H9 (cell line): ENCODE results near the gene DYRK1B. TPM values are rescaled to one million over a fixed set of nuclear protein-coding genes. Genes with fewer than 3 reads are reported as not detected.
A peak's percentile ranks its signal among the peaks of the same experiment; 100 is the strongest.

Experiments used
- DNase-seq: peaks from one replicate; pipeline ENCODE4 v3.0.0-alpha.2; 2017
- H2AFZ ChIP-seq: one replicate; pipeline ENCODE4 v1.6.1; 2013; ENCODE audit warnings: mild to moderate bottlenecking, low read length, control low read depth, moderate library complexity
- H2AK5ac ChIP-seq: 2 replicates; pipeline ENCODE4 v1.6.1; 2013; ENCODE audit warnings: low read length, control low read depth, mixed read lengths; ENCODE audit not compliant: insufficient read length
- H2BK120ac ChIP-seq: one replicate; pipeline ENCODE4 v1.6.1; 2013; ENCODE audit warnings: low read depth, mild to moderate bottlenecking, low read length, control low read depth, inconsistent platforms; ENCODE audit not compliant: poor library complexity, severe bottlenecking
- H2BK12ac ChIP-seq: 2 replicates; pipeline ENCODE4 v1.6.1; 2013; ENCODE audit warnings: low read length, control low read depth, mixed read lengths, low read depth; ENCODE audit not compliant: insufficient read length
- H2BK15ac ChIP-seq: 2 replicates; pipeline ENCODE4 v1.6.1; 2013; ENCODE audit warnings: low read depth, low read length, control low read depth
- H2BK20ac ChIP-seq: one replicate; pipeline ENCODE4 v1.6.1; 2013; ENCODE audit warnings: low read depth, mild to moderate bottlenecking, low read length, control low read depth, inconsistent platforms; ENCODE audit not compliant: poor library complexity, severe bottlenecking
- H2BK5ac ChIP-seq: 2 replicates; pipeline ENCODE4 v1.6.1; 2013; ENCODE audit warnings: low read length, control low read depth, mixed read lengths; ENCODE audit not compliant: insufficient read length
- H3K14ac ChIP-seq: 2 replicates; pipeline ENCODE4 v1.6.1; 2013; ENCODE audit warnings: low read length, control low read depth; ENCODE audit not compliant: insufficient read depth
- H3K18ac ChIP-seq: 2 replicates; pipeline ENCODE4 v1.6.1; 2013; ENCODE audit warnings: low read depth, mild to moderate bottlenecking, mixed read lengths, low read length, control low read depth; ENCODE audit not compliant: insufficient read length
- H3K23ac ChIP-seq: 2 replicates; pipeline ENCODE4 v1.6.1; 2013; ENCODE audit warnings: low read length, control low read depth, mixed read lengths, low read depth; ENCODE audit not compliant: insufficient read length
- H3K23me2 ChIP-seq: 2 replicates; pipeline ENCODE4 v1.6.1; 2013; ENCODE audit warnings: low read depth, mild to moderate bottlenecking, mixed read lengths, low read length, control low read depth; ENCODE audit not compliant: insufficient read length, poor library complexity, severe bottlenecking
- H3K27ac ChIP-seq: 2 replicates; pipeline ENCODE4 v1.5.1; 2013; ENCODE audit warnings: low read length, control low read depth, mixed read lengths, low read depth; ENCODE audit not compliant: insufficient read length
- H3K27me3 ChIP-seq: 2 replicates; pipeline ENCODE4 v1.6.1; 2013; ENCODE audit warnings: low read length, control low read depth, inconsistent platforms; ENCODE audit not compliant: insufficient read depth
- H3K4ac ChIP-seq: 2 replicates; pipeline ENCODE4 v1.6.1; 2013; ENCODE audit warnings: low read depth, mild to moderate bottlenecking, control low read depth, inconsistent platforms, low read length, moderate library complexity
- H3K4me1 ChIP-seq: 2 replicates; pipeline ENCODE4 v1.6.1; 2013; ENCODE audit warnings: low read length, control low read depth, inconsistent platforms; ENCODE audit not compliant: insufficient read depth
- H3K4me2 ChIP-seq: 2 replicates; pipeline ENCODE4 v1.6.1; 2013; ENCODE audit warnings: low read length, control low read depth, mixed read lengths; ENCODE audit not compliant: insufficient read length, insufficient read depth
- H3K56ac ChIP-seq: 2 replicates; pipeline ENCODE4 v1.6.1; 2013; ENCODE audit warnings: low read depth, mild to moderate bottlenecking, mixed read lengths, low read length, control low read depth; ENCODE audit not compliant: insufficient read length
- H3K79me1 ChIP-seq: 2 replicates; pipeline ENCODE4 v1.6.1; 2013; ENCODE audit warnings: low read depth, mild to moderate bottlenecking, moderate library complexity, low read length, control low read depth, inconsistent platforms; ENCODE audit not compliant: insufficient read depth, poor library complexity, severe bottlenecking
- H3K79me2 ChIP-seq: 2 replicates; pipeline ENCODE4 v1.6.1; 2013; ENCODE audit warnings: low read length, control low read depth, inconsistent platforms; ENCODE audit not compliant: insufficient read depth
- H3K9ac ChIP-seq: 2 replicates; pipeline ENCODE4 v1.6.1; 2013; ENCODE audit warnings: low read length, control low read depth, mixed read lengths; ENCODE audit not compliant: insufficient read length; ENCODE audit errors: extremely low read depth
- H3K9me3 ChIP-seq: one replicate; pipeline ENCODE4 v1.6.1; 2013; ENCODE audit warnings: low read depth, low read length, inconsistent platforms; ENCODE audit not compliant: control insufficient read depth
- H3T11ph ChIP-seq: one replicate; pipeline ENCODE4 v1.6.1; 2013; ENCODE audit warnings: mild to moderate bottlenecking, low read length, control low read depth, inconsistent platforms
- H4K20me1 ChIP-seq: one replicate; pipeline ENCODE4 v1.6.1; 2013; ENCODE audit not compliant: control insufficient read depth, insufficient read length, insufficient read depth
- H4K5ac ChIP-seq: 2 replicates; pipeline ENCODE4 v1.6.1; 2013; ENCODE audit warnings: low read depth, mild to moderate bottlenecking, mixed read lengths, low read length, control low read depth; ENCODE audit not compliant: insufficient read length
- H4K8ac ChIP-seq: replicated peaks from 2 replicates; pipeline ENCODE4 v1.6.1; 2013; ENCODE audit warnings: low read length, control low read depth, mixed read lengths, low read depth; ENCODE audit not compliant: insufficient read length
- H4K91ac ChIP-seq: 2 replicates; pipeline ENCODE4 v1.6.1; 2013; ENCODE audit warnings: low read depth, mild to moderate bottlenecking, moderate library complexity, mixed read lengths, low read length, control low read depth; ENCODE audit not compliant: insufficient read length
- H3K27ac Mint-ChIP-seq, 3 experiments: 2 replicates in 2 of 3; 3 replicates in 1 of 3; pipeline ENCODE4 v1.8.0; 2020 to 2021; ENCODE audit warnings: mixed read lengths in 3 of 3, mild to moderate bottlenecking in 1 of 3, moderate library complexity in 1 of 3
- H3K27me3 Mint-ChIP-seq: 2 replicates; pipeline ENCODE4 v1.8.0; 2021; ENCODE audit warnings: low read depth, mild to moderate bottlenecking, moderate library complexity, mixed read lengths
- H3K36me3 Mint-ChIP-seq, 3 experiments: 2 replicates in 2 of 3; 3 replicates in 1 of 3; pipeline ENCODE4 v1.8.0; 2020 to 2021; ENCODE audit warnings: low read depth in 3 of 3, mixed read lengths in 3 of 3; ENCODE audit not compliant: insufficient read depth in 1 of 3
- H3K4me1 Mint-ChIP-seq, 2 experiments: 2 replicates each; pipeline ENCODE4 v1.8.0; 2020; ENCODE audit warnings: mixed read lengths in 2 of 2
- H3K4me3 Mint-ChIP-seq, 2 experiments: 2 replicates in 1 of 2; 3 replicates in 1 of 2; pipeline ENCODE4 v1.8.0; 2020 to 2021; ENCODE audit warnings: mild to moderate bottlenecking in 2 of 2, mixed read lengths in 2 of 2, moderate library complexity in 1 of 2
- H3K9me3 Mint-ChIP-seq, 2 experiments: 2 replicates in 1 of 2; 3 replicates in 1 of 2; pipeline ENCODE4 v1.8.0; 2020; ENCODE audit warnings: mild to moderate bottlenecking in 2 of 2, mixed read lengths in 2 of 2, moderate library complexity in 1 of 2
- CTCF ChIP-seq: fragments of 200-600 bp; sonication (generic); conservative IDR thresholded peaks from 3 replicates; pipeline ENCODE4 v1.8.0; 2021; ENCODE audit warnings: antibody characterized with exemption, mild to moderate bottlenecking
- WGBS: extraction: QIAGEN DNeasy Blood & Tissue Kit; methylation state at CpG from one replicate; pipeline ENCODE4 v1.1.7; 2013; ENCODE audit warnings: missing lambda C conversion rate, low lambda C conversion rate, mixed read lengths; ENCODE audit not compliant: insufficient read length; ENCODE audit errors: extremely low coverage; 5-methylcytosine and 5-hydroxymethylcytosine counted together
- total RNA-seq: library from RNA; stranded (reverse); gene quantifications from 2 replicates; pipeline ENCODE4 v1.2.1, GENCODE V29; 2021

The DYRK1B gene
- total RNA-seq, 1 experiment from 2014 or later = 14.3 TPM

- no peak overlapping the region for H4K8ac ChIP-seq
- H2BK120ac ChIP-seq = no peak overlapping the region
- no peak overlapping the region for H2BK20ac ChIP-seq
- Mint-ChIP-seq H3K9me3 (no peaks in the 10 kb centered on the region), H3K4me3 (no peak overlapping the region), H3K27ac (peak overlapping the region in 1 of 3 experiments; percentile 87; a peak in 1 of 7 replicates), H3K27me3 (no peaks in the 10 kb centered on the region), H3K4me1 (peaks cover 16% of the 10 kb centered on the region in 2 experiments), H3K36me3 (peaks cover 37 to 68% (median 54%) of the 10 kb centered on the region in 3 experiments; a peak in 6 of 7 replicates)
- H2AFZ ChIP-seq = no peak overlapping the region
- no peak overlapping the region for H2BK5ac ChIP-seq
- no peak overlapping the region for H3K4me2 ChIP-seq
- no peaks in the 10 kb centered on the region for H3K27me3 ChIP-seq
- no peak overlapping the region for H3K18ac ChIP-seq
- H2BK15ac ChIP-seq = no peak overlapping the region
- peaks cover 8% of the 10 kb centered on the region for H3K79me1 ChIP-seq
- WGBS = no CpG with 5 or more reads among the region's 3 CpGs
- no peak overlapping the region for H3K56ac ChIP-seq
- no peak overlapping the region for H3K23ac ChIP-seq
- H3K27ac ChIP-seq = no peak overlapping the region
- TF ChIP-seq CTCF = no peak
- no peak overlapping the region for H3K14ac ChIP-seq
- H3K79me2 ChIP-seq = peaks cover 26% of the 10 kb centered on the region; the same call in 1 of the 2 replicates
- H3K23me2 ChIP-seq = no peaks in the 10 kb centered on the region
- no peaks in the 10 kb centered on the region for H3K4me1 ChIP-seq
- H2BK12ac ChIP-seq = no peak overlapping the region
- no peak overlapping the region for H4K91ac ChIP-seq
- H4K20me1 ChIP-seq = peaks cover 3% of the 10 kb centered on the region
- no peak for DNase-seq
- H3K4ac ChIP-seq = no peak overlapping the region
- no peak overlapping the region for H3K9ac ChIP-seq
- H4K5ac ChIP-seq = no peak overlapping the region
- H3T11ph ChIP-seq = no peak overlapping the region
- H2AK5ac ChIP-seq = no peak overlapping the region
- no peaks in the 10 kb centered on the region for H3K9me3 ChIP-seq
These were observed 4.0 kb upstream of the DYRK1B start for GRCh38 chr19:39837978-39838377.
